HUDEP-2 (cell line): Measurements from ENCODE around the gene FRAS1.
"Not testable (repeated sequence)": the region's sequence is repeated elsewhere in the genome, so short reads cannot be mapped to it uniquely, and the experiment has no call there.

Experiments used
- DNase-seq, 76 experiments: peaks; one replicate each; lab custom pipeline; 2025; ENCODE audit not compliant: unreplicated experiment in 76 of 76; lab: John Stamatoyannopoulos, UW

The FRAS1 gene

GRCh38 chr4:78410225-78410624, 353.1 kb downstream of the FRAS1 start:
- DNase-seq: no peak

DNA sequence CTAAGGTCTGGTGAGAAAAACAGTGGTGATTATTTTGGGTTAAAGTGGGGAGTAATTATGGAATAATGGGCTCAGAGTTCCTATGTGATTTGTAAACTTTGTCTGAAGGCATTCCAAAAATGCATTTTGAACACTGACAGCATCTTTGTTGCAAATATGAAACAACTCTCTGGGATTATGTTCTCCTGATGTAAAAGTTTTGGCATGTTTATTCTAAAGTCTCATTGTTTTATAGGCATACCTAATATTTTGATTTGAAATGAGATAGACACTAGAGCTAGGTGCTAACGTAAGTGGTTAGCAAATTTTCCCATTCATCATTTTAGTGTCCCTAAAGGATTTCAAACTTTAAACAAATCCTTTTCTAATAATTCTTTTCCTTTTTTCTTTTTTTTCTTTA, 353.6 kb downstream of the FRAS1 start:
- DNase-seq: no peak

DNA sequence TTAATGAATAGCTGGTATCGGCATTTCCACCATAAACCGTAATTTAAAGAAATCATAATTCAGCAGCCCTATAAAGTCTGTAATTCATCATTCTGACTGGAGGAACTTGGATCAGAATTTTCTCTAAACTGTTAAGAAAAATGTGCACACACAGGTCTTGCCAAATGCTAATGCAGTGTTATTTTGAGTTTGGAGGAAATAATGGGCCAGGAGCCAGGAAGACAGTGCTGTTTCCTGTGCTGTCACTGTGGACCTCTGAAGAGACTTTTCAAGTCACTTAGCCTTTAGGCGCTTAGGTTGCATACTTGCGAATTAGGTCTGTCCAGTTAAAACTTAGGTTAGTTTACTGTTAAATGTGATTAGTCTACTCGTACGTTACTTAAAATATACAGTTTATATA, 357.0 kb downstream of the FRAS1 start:
- DNase-seq: no peak

- no peak for DNase-seq
Measured at GRCh38 chr4:78417603-78418002, 360.5 kb downstream of the FRAS1 start.

GRCh38 chr4:78418406-78418805, 361.3 kb downstream of the FRAS1 start:
- no peak for DNase-seq

DNA sequence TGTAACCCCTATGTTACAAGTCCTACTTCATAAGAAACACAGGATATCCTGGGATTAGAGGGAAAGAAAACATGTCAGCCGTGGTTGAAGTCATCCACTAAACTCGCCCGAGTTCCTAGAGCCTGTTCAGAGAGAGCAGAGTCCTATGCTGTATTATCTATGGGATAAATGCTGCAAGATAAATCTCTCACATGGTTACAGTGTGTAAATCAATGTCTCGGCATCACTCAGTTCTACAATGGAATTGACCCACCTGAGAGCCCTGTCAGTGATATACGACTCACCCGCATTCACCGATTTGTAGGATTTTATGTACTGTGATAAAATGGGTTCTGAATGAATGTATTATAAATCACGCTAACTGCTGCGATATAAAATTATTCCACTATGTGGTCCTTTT, 366.7 kb downstream of the FRAS1 start:
- no peak for DNase-seq

GRCh38 chr4:78424461-78424860, 367.3 kb downstream of the FRAS1 start:
- DNase-seq: no peak

DNA sequence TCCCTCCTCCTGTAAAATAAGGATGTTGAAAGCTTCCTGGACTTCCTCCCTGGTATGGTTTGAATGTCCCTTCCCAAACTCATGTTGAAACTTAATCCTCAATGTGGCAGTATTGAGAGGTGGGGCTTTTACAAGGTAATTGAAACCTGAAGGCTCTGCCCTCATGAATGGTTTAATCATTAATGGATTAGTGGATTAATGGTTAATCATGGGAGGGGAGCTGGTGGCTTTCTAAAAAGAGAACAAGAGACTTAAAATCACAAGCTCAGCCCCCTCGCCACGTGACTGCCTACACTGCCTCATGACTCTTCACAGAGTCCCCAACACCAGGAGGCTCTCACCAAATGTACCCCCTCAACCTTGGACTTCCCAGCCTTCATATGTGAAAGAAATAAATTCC, 369.8 kb downstream of the FRAS1 start:
- DNase-seq: no peak

- no peak for DNase-seq
Measured at GRCh38 chr4:78428996-78429395, 371.9 kb downstream of the FRAS1 start.

DNA sequence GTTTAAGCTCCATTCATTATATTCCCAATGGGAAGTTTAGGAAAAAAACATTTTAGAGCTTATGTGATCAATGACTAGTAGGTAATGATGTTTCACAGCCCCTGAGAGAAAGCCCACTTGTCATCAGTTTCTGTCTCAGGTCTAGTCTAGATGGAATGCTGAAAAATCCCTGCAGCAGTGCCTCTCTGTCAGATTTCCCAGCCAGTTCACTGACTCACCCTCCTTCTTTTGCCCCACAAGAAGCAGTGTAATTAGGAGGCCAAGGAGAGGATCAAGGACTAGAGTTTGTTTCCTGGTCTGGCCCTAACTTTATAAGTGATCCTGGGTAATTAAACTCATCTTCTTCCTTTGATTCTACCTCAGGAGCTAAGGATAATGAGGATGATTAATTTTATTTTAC, 375.8 kb downstream of the FRAS1 start:
- DNase-seq: no peak

DNA sequence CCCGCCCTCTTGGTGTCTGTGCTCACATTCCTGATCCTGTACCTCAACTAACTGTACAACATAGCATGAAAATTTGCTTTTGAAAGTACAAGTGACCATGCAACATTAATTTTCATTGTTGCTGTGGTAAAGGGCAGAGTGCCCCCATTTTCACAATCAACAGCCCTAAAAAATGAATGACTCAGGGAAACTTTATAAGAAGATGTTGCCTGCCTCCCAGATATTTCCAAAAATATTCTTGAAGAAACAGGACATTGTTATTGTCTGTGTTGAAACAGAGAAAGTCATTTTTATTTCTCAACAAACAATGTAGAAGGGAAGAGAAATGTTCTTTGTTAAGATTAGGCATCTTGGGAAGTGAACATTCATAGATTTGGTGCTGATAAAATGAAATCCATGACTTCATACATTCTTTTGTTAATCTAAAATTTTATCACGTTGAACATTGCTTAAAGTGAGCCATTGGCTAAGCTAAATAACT, 380.5 kb downstream of the FRAS1 start:
- DNase-seq: no peak

DNA sequence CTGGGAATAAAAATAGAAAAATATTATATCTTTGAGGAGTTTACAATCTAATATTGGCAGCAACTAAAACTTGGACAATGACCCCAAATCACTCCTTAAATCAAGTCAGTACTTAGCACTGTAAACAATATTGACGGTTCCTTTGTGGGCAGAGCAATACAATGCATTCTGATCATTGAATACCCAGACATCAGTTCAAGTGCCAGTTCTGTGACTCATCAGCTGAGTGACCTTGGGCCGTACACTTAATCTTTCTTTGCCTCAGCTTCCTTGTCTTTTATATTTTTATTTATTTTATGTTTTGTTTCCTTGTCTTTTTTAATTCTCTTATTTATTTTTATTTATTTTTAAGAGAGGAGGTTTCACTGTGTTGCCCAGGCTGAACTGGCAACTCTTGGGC, 382.2 kb downstream of the FRAS1 start:
- no peak for DNase-seq

DNA sequence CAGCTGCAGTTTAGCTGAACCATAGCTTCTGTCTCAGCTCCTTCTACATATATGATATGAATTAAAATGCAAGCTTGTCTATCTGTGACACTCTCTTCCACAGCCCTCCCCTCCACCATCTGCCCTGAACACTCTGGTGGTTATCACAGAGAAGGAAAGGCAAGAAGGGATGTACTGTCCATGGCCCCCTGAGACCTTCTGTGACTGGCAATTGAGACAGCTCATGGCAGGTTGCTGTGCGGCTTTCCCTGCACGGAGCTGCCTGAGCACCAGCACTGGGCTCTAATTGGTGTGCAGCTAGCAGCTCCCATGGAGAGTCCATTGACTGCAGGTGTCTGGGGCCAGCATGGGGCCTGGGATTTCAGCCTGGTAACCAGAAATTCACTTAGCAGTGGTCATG, 384.6 kb downstream of the FRAS1 start:
- DNase-seq: no peak

GRCh38 chr4:78446619-78447018, 389.5 kb downstream of the FRAS1 start:
- DNase-seq: no peak

DNA sequence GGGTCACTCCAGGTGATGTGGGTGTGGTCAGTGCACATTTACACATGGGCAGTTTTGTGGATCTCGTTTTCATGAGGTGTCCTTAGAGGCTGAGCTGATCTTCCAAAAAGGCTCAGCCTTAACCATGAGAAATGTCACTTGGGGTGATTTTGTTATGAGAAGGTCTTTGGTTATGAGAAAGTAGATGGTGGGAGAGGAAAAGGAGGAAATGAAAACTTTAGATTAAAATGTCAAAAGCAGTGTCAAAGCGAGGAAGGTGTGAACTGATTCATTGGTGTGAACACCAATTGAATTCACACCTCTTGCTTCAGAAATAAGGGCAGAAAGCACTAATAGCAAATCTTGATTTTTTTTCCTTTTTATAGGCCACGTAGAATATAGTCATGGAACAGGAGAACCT, 394.3 kb downstream of the FRAS1 start:
- no peak for DNase-seq

- no peak for DNase-seq
Measured at GRCh38 chr4:78454016-78454415, 396.9 kb downstream of the FRAS1 start.

GRCh38 chr4:78457751-78458150, 400.6 kb downstream of the FRAS1 start:
- no peak for DNase-seq

GRCh38 chr4:78459327-78459726, 402.2 kb downstream of the FRAS1 start:
- DNase-seq: no peak

GRCh38 chr4:78460368-78460767, 403.2 kb downstream of the FRAS1 start:
- DNase-seq: no peak

GRCh38 chr4:78464265-78464664, 407.1 kb downstream of the FRAS1 start:
- DNase-seq: no peak

- DNase-seq: not testable (repeated sequence)
Measured at GRCh38 chr4:78467223-78467622, 410.1 kb downstream of the FRAS1 start.

DNA sequence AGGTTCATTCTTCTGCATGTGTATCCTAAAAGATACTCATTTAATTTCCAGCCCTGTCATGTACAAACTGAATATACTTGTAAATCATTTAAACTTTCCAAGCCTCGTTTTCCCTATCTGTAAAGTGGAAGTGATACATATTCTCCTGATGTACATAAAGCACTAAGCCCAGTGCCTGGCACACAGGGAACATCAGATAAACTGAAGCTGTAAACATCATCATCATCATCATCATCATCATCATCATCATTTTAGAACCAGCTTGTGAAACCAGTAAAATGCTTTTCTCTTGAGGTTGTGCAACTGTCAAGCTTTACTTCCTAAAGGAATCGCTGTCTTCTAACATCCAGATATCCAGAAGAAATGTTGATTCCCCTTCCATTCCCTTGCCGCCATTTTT, 411.1 kb downstream of the FRAS1 start:
- DNase-seq: no peak

GRCh38 chr4:78476108-78476704, 419.1 kb downstream of the FRAS1 start:
- DNase-seq: no peak
